Gastrocnemius medialis (tissue), 4 donors: ENCODE measurements around the gene RARB.

Experiments used
- CTCF ChIP-seq, 5 experiments: fragments of 450-650 bp in 3 of 5; fragments of 200-600 bp in 2 of 5; sonication (generic) in 2 of 5; IDR thresholded peaks in 4 of 5; conservative IDR thresholded peaks in 1 of 5; 1 replicate in 4 of 5; 2 replicates in 1 of 5; pipeline ENCODE4 v1.5.1; 2016 to 2019; ENCODE audit warnings: antibody characterized with exemption in 5 of 5, mild to moderate bottlenecking in 3 of 5, moderate library complexity in 3 of 5
- POLR2A ChIP-seq, 2 donors: fragments of 450-650 bp; IDR thresholded peaks; one replicate each; pipeline ENCODE4 v1.6.1; 2017; ENCODE audit warnings: antibody characterized with exemption in 2 of 2, mild to moderate bottlenecking in 2 of 2, moderate library complexity in 2 of 2

GRCh38 chr3:25588441-25589103, 160.5 kb downstream of the RARB start:
- TF ChIP-seq POLR2A (IDR thresholded peaks at IDR 0.05) (no peak), CTCF (IDR thresholded peaks at IDR 0.05 in 4 of 5, conservative IDR thresholded peaks at IDR 0.05 in 1 of 5) (no peak)
